Hepatocyte (in vitro differentiated cells): ENCODE measurements around the gene FYN. TPM values are rescaled to one million over a fixed set of nuclear protein-coding genes. Genes with fewer than 3 reads are reported as not detected.
"Not testable (repeated sequence)": the region's sequence is repeated elsewhere in the genome, so short reads cannot be mapped to it uniquely, and the experiment has no call there.

Source experiments
- DNase-seq: peaks from one replicate; pipeline ENCODE4 v3.0.0-alpha.2; 2016; ENCODE audit warnings: low spot score
- H2AFZ ChIP-seq: fragments of 200-600 bp; sonication (generic); 2 replicates; pipeline ENCODE4 v1.6.0; 2016; ENCODE audit warnings: antibody characterized with exemption, mild to moderate bottlenecking
- H3K27ac ChIP-seq: fragments of 200-600 bp; sonication (generic); 2 replicates; pipeline ENCODE4 v1.5.1; 2016; ENCODE audit warnings: mild to moderate bottlenecking
- H3K27me3 ChIP-seq: fragments of 200-600 bp; sonication (generic); 2 replicates; pipeline ENCODE4 v1.6.1; 2016
- H3K36me3 ChIP-seq: fragments of 200-600 bp; sonication (generic); replicated peaks from 2 replicates; pipeline ENCODE4 v1.5.1; 2016; ENCODE audit warnings: low read depth; ENCODE audit not compliant: insufficient read depth
- H3K4me1 ChIP-seq: fragments of 200-600 bp; sonication (generic); 2 replicates; pipeline ENCODE4 v1.5.1; 2016; ENCODE audit warnings: mild to moderate bottlenecking, moderate library complexity; ENCODE audit not compliant: insufficient read depth
- H3K4me2 ChIP-seq: fragments of 200-600 bp; sonication (generic); 2 replicates; pipeline ENCODE4 v1.6.0; 2016
- H3K4me3 ChIP-seq: fragments of 200-600 bp; sonication (generic); 2 replicates; pipeline ENCODE4 v1.5.1; 2016; ENCODE audit warnings: mild to moderate bottlenecking
- H3K79me2 ChIP-seq: fragments of 200-600 bp; sonication (generic); 2 replicates; pipeline ENCODE4 v1.6.0; 2017; ENCODE audit warnings: mild to moderate bottlenecking
- H3K9me2 ChIP-seq: fragments of 200-600 bp; sonication (generic); replicated peaks from 2 replicates; pipeline ENCODE4 v1.6.0; 2017; ENCODE audit warnings: mild to moderate bottlenecking; ENCODE audit not compliant: insufficient read depth
- H3K9me3 ChIP-seq: fragments of 200-600 bp; sonication (generic); 2 replicates; pipeline ENCODE4 v1.5.1; 2016; ENCODE audit warnings: low read depth, mild to moderate bottlenecking
- H4K20me1 ChIP-seq: fragments of 200-600 bp; sonication (generic); 2 replicates; pipeline ENCODE4 v1.6.0; 2016; ENCODE audit warnings: mild to moderate bottlenecking; ENCODE audit not compliant: insufficient read depth, poor library complexity, severe bottlenecking
- EZH2 ChIP-seq: fragments of 200-600 bp; sonication (generic); IDR thresholded peaks from 2 replicates; pipeline ENCODE4 v1.6.1; 2016; ENCODE audit warnings: antibody characterized with exemption, mild to moderate bottlenecking, borderline replicate concordance
- EZH2phosphoT487 ChIP-seq: fragments of 200-600 bp; sonication (generic); IDR thresholded peaks from one replicate; pipeline ENCODE4 v1.6.1; 2018; ENCODE audit warnings: antibody characterized with exemption, mild to moderate bottlenecking, low read depth, moderate library complexity; ENCODE audit not compliant: unreplicated experiment, severe bottlenecking
- WGBS: methylation state at CpG from one replicate; pipeline ENCODE4 v1.1.6; 2016; ENCODE audit warnings: low lambda C conversion rate; ENCODE audit errors: missing lambda C conversion rate; 5-methylcytosine and 5-hydroxymethylcytosine counted together
- polyA plus RNA-seq: library from polyadenylated mRNA; unstranded; fragments of >200 nt; fragmentation: Nextera tagmentation; extraction: Ambion mirVana; gene quantifications from 2 replicates; pipeline ENCODE4 v1.2.1, GENCODE V29; 2016
- total RNA-seq: library from RNA; depleted of rRNA; stranded (reverse); fragments of >200 nt; gene quantifications from 2 replicates; pipeline ENCODE4 v1.2.3, GENCODE V29; 2014
- TF ChIP-seq, protein P1 (sequence below): fragments of 200-600 bp; sonication (generic); IDR thresholded peaks from 2 replicates; pipeline ENCODE4 v1.5.1; 2016; ENCODE audit warnings: antibody characterized with exemption, mild to moderate bottlenecking; ENCODE audit not compliant: poor library complexity

FYN gene
- total and polyA plus RNA-seq, 2 experiments from 2014 or later = 40.0 to 70.1 TPM

- Histone ChIP-seq H3K4me1 (peaks cover 15% of the 10 kb centered on the region), H3K4me3 (no peak overlapping the region), H3K27ac (no peak overlapping the region), H2AFZ (no peak overlapping the region), H3K9me2 (no peaks in the 10 kb centered on the region), H3K27me3 (no peaks in the 10 kb centered on the region), H4K20me1 (no peaks in the 10 kb centered on the region), H3K9me3 (no peaks in the 10 kb centered on the region), H3K79me2 (peaks cover 8% of the 10 kb centered on the region), H3K36me3 (no peaks in the 10 kb centered on the region), H3K4me2 (no peak overlapping the region)
- WGBS = 90% methylated on average over 8 of the region's 8 CpGs
- no peak for DNase-seq
- TF ChIP-seq EZH2phosphoT487 = no peak
- TF ChIP-seq, protein P1, sequence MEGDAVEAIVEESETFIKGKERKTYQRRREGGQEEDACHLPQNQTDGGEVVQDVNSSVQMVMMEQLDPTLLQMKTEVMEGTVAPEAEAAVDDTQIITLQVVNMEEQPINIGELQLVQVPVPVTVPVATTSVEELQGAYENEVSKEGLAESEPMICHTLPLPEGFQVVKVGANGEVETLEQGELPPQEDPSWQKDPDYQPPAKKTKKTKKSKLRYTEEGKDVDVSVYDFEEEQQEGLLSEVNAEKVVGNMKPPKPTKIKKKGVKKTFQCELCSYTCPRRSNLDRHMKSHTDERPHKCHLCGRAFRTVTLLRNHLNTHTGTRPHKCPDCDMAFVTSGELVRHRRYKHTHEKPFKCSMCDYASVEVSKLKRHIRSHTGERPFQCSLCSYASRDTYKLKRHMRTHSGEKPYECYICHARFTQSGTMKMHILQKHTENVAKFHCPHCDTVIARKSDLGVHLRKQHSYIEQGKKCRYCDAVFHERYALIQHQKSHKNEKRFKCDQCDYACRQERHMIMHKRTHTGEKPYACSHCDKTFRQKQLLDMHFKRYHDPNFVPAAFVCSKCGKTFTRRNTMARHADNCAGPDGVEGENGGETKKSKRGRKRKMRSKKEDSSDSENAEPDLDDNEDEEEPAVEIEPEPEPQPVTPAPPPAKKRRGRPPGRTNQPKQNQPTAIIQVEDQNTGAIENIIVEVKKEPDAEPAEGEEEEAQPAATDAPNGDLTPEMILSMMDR = no peak
Observed at GRCh38 chr6:111837641-111838500, 35.4 kb downstream of the FYN start.

GRCh38 chr6:111837007-111837406 lies 36.2 kb downstream of the FYN start:
- DNase-seq = no peak
- Histone ChIP-seq H3K9me2 (no peaks in the 10 kb centered on the region), H3K4me1 (peaks cover 7% of the 10 kb centered on the region), H3K4me3 (no peak overlapping the region), H3K9me3 (no peaks in the 10 kb centered on the region), H3K27ac (no peak overlapping the region), H2AFZ (no peak overlapping the region), H4K20me1 (no peaks in the 10 kb centered on the region), H3K36me3 (no peaks in the 10 kb centered on the region), H3K27me3 (no peaks in the 10 kb centered on the region), H3K79me2 (peaks cover 8% of the 10 kb centered on the region), H3K4me2 (no peak overlapping the region)
- WGBS = 82% methylated on average over 6 of the region's 6 CpGs
- TF ChIP-seq, protein P1 = no peak
- no peak for TF ChIP-seq EZH2phosphoT487
- no peak for TF ChIP-seq EZH2

- Histone ChIP-seq H3K27me3 (no peaks in the 10 kb centered on the region), H3K79me2 (peaks cover 8% of the 10 kb centered on the region), H3K36me3 (no peaks in the 10 kb centered on the region), H3K4me2 (no peak overlapping the region), H3K4me3 (no peak overlapping the region), H2AFZ (no peak overlapping the region), H3K9me3 (no peaks in the 10 kb centered on the region), H3K27ac (peak overlapping the region; percentile 48), H4K20me1 (no peaks in the 10 kb centered on the region), H3K9me2 (no peaks in the 10 kb centered on the region), H3K4me1 (peaks cover 6% of the 10 kb centered on the region)
- 52% methylated on average over 1 of the region's 1 CpG for WGBS
- TF ChIP-seq EZH2 = no peak
- TF ChIP-seq, protein P1 = no peak
- DNase-seq = no peak
Observed at GRCh38 chr6:111835807-111836206, 37.4 kb downstream of the FYN start.

GRCh38 chr6:111835398-111835797 lies 37.9 kb downstream of the FYN start:
- not testable (repeated sequence) for H2AFZ ChIP-seq, H3K79me2 ChIP-seq, H3K4me2 ChIP-seq, H3K36me3 ChIP-seq, H3K9me2 ChIP-seq, H3K27me3 ChIP-seq, H4K20me1 ChIP-seq, H3K4me3 ChIP-seq, H3K4me1 ChIP-seq, H3K9me3 ChIP-seq, DNase-seq
- peak overlapping the region; percentile 48 for H3K27ac ChIP-seq
- 55% methylated on average over 7 of the region's 7 CpGs for WGBS
